NCI-H1417 (cell line): Measurements from ENCODE around the gene PIK3R1.
A peak's percentile ranks its signal among the peaks of the same experiment; 100 is the strongest.

ENCODE experiments used
- DNase-seq, 3 experiments: peaks; one replicate each; lab custom pipeline; 2025; lab: John Stamatoyannopoulos, UW

PIK3R1 gene

GRCh38 chr5:68331192-68332079, 115.9 kb downstream of the PIK3R1 start:
- DNase-seq, result no peak

- DNase-seq, result no peak
These were observed 116.5 kb downstream of the PIK3R1 start for GRCh38 chr5:68332080-68332451.

- no peak for DNase-seq
These were observed 117.0 kb downstream of the PIK3R1 start for GRCh38 chr5:68332556-68332955.

- DNase-seq, result no peak
These were observed 118.3 kb downstream of the PIK3R1 start for GRCh38 chr5:68333649-68334552.

- DNase-seq, result no peak
These were observed 119.0 kb downstream of the PIK3R1 start for GRCh38 chr5:68334553-68334886.

GRCh38 chr5:68335075-68335474, 119.5 kb downstream of the PIK3R1 start:
- no peak for DNase-seq

- no peak for DNase-seq
These were observed 120.6 kb downstream of the PIK3R1 start for GRCh38 chr5:68336200-68336599.

GRCh38 chr5:68337235-68337634, 121.7 kb downstream of the PIK3R1 start:
- no peak for DNase-seq

- no peak for DNase-seq
These were observed 124.4 kb downstream of the PIK3R1 start for GRCh38 chr5:68339921-68340321.

GRCh38 chr5:68341006-68341405, 125.5 kb downstream of the PIK3R1 start:
- DNase-seq, result no peak

GRCh38 chr5:68342693-68343092, 127.1 kb downstream of the PIK3R1 start:
- DNase-seq, result no peak

- DNase-seq, result no peak
These were observed 127.9 kb downstream of the PIK3R1 start for GRCh38 chr5:68343421-68343826.

- DNase-seq, result peak in 1 of 3 experiments; percentile 79
These were observed 129.0 kb downstream of the PIK3R1 start for GRCh38 chr5:68344447-68345111.

- no peak for DNase-seq
These were observed 129.6 kb downstream of the PIK3R1 start for GRCh38 chr5:68345171-68345570.

GRCh38 chr5:68345582-68345981, 130.0 kb downstream of the PIK3R1 start:
- DNase-seq, result no peak

- no peak for DNase-seq
These were observed 132.0 kb downstream of the PIK3R1 start for GRCh38 chr5:68347536-68347935.

- no peak for DNase-seq
These were observed 133.1 kb downstream of the PIK3R1 start for GRCh38 chr5:68348447-68349222.

- DNase-seq, result no peak
These were observed 134.6 kb downstream of the PIK3R1 start for GRCh38 chr5:68350176-68350575.
